Neural progenitor cell (in vitro differentiated cells): ENCODE results near the gene NFS1. TPM values are rescaled to one million over a fixed set of nuclear protein-coding genes. Genes with fewer than 3 reads are reported as not detected.

Experiments used
- DNase-seq: peaks from one replicate; pipeline ENCODE4 v3.0.0-alpha.2; 2016; ENCODE audit warnings: low spot score
- H2AFZ ChIP-seq: fragments of 200-600 bp; sonication (generic); replicated peaks from 2 replicates; pipeline ENCODE4 v1.6.1; 2016; ENCODE audit warnings: antibody characterized with exemption
- H3F3A ChIP-seq: fragments of 200-600 bp; sonication (generic); 2 replicates; pipeline ENCODE4 v1.6.1; 2016; ENCODE audit warnings: antibody characterized with exemption, low read depth
- H3K27ac ChIP-seq: fragments of 200-600 bp; sonication (generic); 2 replicates; pipeline ENCODE4 v1.5.1; 2016; ENCODE audit warnings: mild to moderate bottlenecking
- H3K27me3 ChIP-seq: fragments of 200-600 bp; sonication (generic); 2 replicates; pipeline ENCODE4 v1.6.1; 2016; ENCODE audit warnings: mild to moderate bottlenecking, moderate library complexity
- H3K36me3 ChIP-seq: fragments of 200-600 bp; sonication (generic); 2 replicates; pipeline ENCODE4 v1.5.1; 2016
- H3K4me1 ChIP-seq: fragments of 200-600 bp; sonication (generic); 2 replicates; pipeline ENCODE4 v1.6.1; 2016; ENCODE audit warnings: mixed run types
- H3K4me2 ChIP-seq: fragments of 200-600 bp; sonication (generic); 2 replicates; pipeline ENCODE4 v1.6.1; 2016
- H3K4me3 ChIP-seq: fragments of 200-600 bp; sonication (generic); 2 replicates; pipeline ENCODE4 v1.5.1; 2016
- H3K79me2 ChIP-seq: fragments of 200-600 bp; sonication (generic); 2 replicates; pipeline ENCODE4 v1.6.1; 2016; ENCODE audit warnings: low read depth
- H3K9ac ChIP-seq: fragments of 200-600 bp; sonication (generic); 2 replicates; pipeline ENCODE4 v1.6.1; 2016
- H3K9me3 ChIP-seq: fragments of 200-600 bp; sonication (generic); 2 replicates; pipeline ENCODE4 v1.5.1; 2016; ENCODE audit warnings: low read depth
- H4K20me1 ChIP-seq: fragments of 200-600 bp; sonication (generic); 2 replicates; pipeline ENCODE4 v1.6.1; 2016; ENCODE audit warnings: low read depth
- H3K27ac Mint-ChIP-seq: 3 replicates; pipeline ENCODE4 v1.8.0; 2021; ENCODE audit warnings: mixed read lengths
- H3K27me3 Mint-ChIP-seq: 2 replicates; pipeline ENCODE4 v1.8.0; 2022; ENCODE audit warnings: low read depth, mild to moderate bottlenecking, inconsistent platforms, moderate library complexity, mixed read lengths; ENCODE audit not compliant: insufficient read depth
- H3K36me3 Mint-ChIP-seq: 3 replicates; pipeline ENCODE4 v1.8.0; 2021; ENCODE audit warnings: mixed read lengths
- H3K4me1 Mint-ChIP-seq: 3 replicates; pipeline ENCODE4 v1.8.0; 2021; ENCODE audit warnings: mixed read lengths
- H3K4me3 Mint-ChIP-seq: 3 replicates; pipeline ENCODE4 v1.8.0; 2021; ENCODE audit warnings: mild to moderate bottlenecking, moderate library complexity, mixed read lengths
- H3K9me3 Mint-ChIP-seq: 3 replicates; pipeline ENCODE4 v1.8.0; 2020; ENCODE audit warnings: mixed read lengths
- EZH2 ChIP-seq: fragments of 200-600 bp; sonication (generic); IDR thresholded peaks from 2 replicates; pipeline ENCODE4 v1.6.1; 2017; ENCODE audit warnings: antibody characterized with exemption, mild to moderate bottlenecking, moderate library complexity
- EZH2phosphoT487 ChIP-seq: fragments of 200-600 bp; sonication (generic); IDR thresholded peaks from 2 replicates; pipeline ENCODE4 v1.6.1; 2017; ENCODE audit warnings: antibody characterized with exemption
- total RNA-seq: library from RNA; depleted of rRNA; stranded (reverse); fragments of >200 nt; gene quantifications from 2 replicates; pipeline ENCODE4 v1.2.3, GENCODE V29; 2015; ENCODE audit warnings: low replicate concordance
- TF ChIP-seq, protein P1 (sequence below): fragments of 200-600 bp; sonication (generic); IDR thresholded peaks from 2 replicates; pipeline ENCODE4 v1.5.1; 2017; ENCODE audit warnings: antibody characterized with exemption, mild to moderate bottlenecking

The NFS1 gene
- total RNA-seq, 1 donor from 2014 or later, result 21.7 TPM

DNA sequence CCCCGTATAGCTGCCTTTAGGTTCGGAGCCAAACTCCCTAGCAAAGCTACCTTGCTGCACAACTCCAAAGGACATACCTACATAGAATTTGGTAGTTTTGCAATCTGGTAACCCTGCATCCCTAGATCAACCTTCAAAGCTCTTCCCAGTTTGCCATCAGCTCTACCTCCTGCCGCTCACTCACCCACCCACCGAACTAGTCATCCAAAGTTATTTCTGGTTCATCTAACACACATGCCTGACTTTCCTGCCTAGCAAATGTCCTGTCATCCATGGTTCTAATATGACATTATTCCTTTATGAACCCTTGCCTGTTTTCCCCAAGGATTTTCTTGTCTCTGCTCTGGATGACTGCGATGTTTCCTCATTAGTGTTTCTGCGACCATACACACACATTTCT is 61.9 kb downstream of the NFS1 start:
- no peaks in the 10 kb centered on the region for H3K27me3 ChIP-seq
- H3K9ac ChIP-seq, result no peak overlapping the region
- H3K79me2 ChIP-seq, result peaks cover 96% of the 10 kb centered on the region
- H3K27ac Mint-ChIP-seq, result no peak overlapping the region
- H2AFZ ChIP-seq, result no peak overlapping the region
- H3K9me3 ChIP-seq, result no peaks in the 10 kb centered on the region
- DNase-seq, result no peak
- no peaks in the 10 kb centered on the region for H3K4me1 ChIP-seq
- peaks cover 12% of the 10 kb centered on the region for H3K4me1 Mint-ChIP-seq
- no peak for TF ChIP-seq EZH2phosphoT487
- TF ChIP-seq EZH2, result no peak
- TF ChIP-seq, protein P1, sequence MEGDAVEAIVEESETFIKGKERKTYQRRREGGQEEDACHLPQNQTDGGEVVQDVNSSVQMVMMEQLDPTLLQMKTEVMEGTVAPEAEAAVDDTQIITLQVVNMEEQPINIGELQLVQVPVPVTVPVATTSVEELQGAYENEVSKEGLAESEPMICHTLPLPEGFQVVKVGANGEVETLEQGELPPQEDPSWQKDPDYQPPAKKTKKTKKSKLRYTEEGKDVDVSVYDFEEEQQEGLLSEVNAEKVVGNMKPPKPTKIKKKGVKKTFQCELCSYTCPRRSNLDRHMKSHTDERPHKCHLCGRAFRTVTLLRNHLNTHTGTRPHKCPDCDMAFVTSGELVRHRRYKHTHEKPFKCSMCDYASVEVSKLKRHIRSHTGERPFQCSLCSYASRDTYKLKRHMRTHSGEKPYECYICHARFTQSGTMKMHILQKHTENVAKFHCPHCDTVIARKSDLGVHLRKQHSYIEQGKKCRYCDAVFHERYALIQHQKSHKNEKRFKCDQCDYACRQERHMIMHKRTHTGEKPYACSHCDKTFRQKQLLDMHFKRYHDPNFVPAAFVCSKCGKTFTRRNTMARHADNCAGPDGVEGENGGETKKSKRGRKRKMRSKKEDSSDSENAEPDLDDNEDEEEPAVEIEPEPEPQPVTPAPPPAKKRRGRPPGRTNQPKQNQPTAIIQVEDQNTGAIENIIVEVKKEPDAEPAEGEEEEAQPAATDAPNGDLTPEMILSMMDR, result no peak
- H3F3A ChIP-seq, result peaks cover 14% of the 10 kb centered on the region
- no peaks in the 10 kb centered on the region for H3K36me3 ChIP-seq
- no peak overlapping the region for H3K4me2 ChIP-seq
- no peak overlapping the region for H3K4me3 Mint-ChIP-seq
- no peak overlapping the region for H3K27ac ChIP-seq
- H4K20me1 ChIP-seq, result peaks cover 86% of the 10 kb centered on the region
- peaks cover 11% of the 10 kb centered on the region for H3K36me3 Mint-ChIP-seq
- no peak overlapping the region for H3K4me3 ChIP-seq
- H3K27me3 Mint-ChIP-seq, result no peaks in the 10 kb centered on the region
- H3K9me3 Mint-ChIP-seq, result no peaks in the 10 kb centered on the region

DNA sequence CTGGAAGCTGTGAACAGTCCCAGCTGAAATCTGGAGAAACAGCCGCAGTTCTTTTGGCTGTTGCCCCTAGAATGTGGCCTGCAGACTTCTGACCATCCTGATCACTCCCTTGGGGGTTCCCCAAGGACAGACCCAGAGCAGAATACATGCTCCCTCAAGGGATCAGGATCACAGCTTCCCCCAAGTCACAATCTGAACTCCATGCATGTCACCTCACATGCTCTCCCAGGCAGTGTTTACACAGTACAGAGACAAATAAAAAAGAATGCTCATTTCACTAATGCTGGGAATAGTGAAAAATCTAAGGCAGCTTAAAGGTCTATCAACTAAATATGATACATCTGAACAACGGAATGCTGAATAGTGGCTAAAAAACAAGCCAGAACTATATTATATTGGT is 63.1 kb downstream of the NFS1 start:
- no peak for DNase-seq
- no peaks in the 10 kb centered on the region for H3K36me3 ChIP-seq
- no peak overlapping the region for H2AFZ ChIP-seq
- peaks cover 11% of the 10 kb centered on the region for H3K36me3 Mint-ChIP-seq
- no peaks in the 10 kb centered on the region for H3K27me3 ChIP-seq
- H3K9me3 Mint-ChIP-seq, result no peaks in the 10 kb centered on the region
- H3K4me3 Mint-ChIP-seq, result no peak overlapping the region
- H3K27me3 Mint-ChIP-seq, result no peaks in the 10 kb centered on the region
- no peaks in the 10 kb centered on the region for H3K9me3 ChIP-seq
- H3K4me1 Mint-ChIP-seq, result peaks cover 8% of the 10 kb centered on the region
- peaks cover 6% of the 10 kb centered on the region for H3F3A ChIP-seq
- H3K9ac ChIP-seq, result no peak overlapping the region
- TF ChIP-seq, protein P1, result no peak
- TF ChIP-seq EZH2 (no peak), EZH2phosphoT487 (no peak)
- H3K4me2 ChIP-seq, result no peak overlapping the region
- H3K27ac Mint-ChIP-seq, result no peak overlapping the region
- H3K4me1 ChIP-seq, result no peaks in the 10 kb centered on the region
- H3K79me2 ChIP-seq, result peaks cover 85% of the 10 kb centered on the region
- H3K4me3 ChIP-seq, result no peak overlapping the region
- peaks cover 83% of the 10 kb centered on the region for H4K20me1 ChIP-seq
- H3K27ac ChIP-seq, result no peak overlapping the region

DNA sequence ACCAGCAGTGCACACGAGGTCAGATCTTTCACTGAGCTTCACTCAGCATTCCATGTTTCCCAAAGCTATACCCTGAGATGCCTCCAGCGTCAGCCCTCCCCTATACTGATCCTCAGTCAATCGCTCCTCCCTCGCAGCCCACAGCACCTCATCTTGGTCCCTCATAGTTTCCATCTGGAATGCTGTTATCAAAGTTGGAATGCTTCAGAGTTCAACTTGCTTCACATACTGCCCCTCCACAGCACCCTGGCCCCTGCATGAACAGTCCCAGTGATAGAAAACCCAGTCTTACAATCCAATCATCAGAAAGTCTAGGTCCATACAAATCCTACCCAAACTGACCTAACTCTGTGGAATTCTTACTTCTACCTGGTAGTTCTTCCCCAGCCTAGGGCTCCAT is 63.5 kb downstream of the NFS1 start:
- H3K4me1 Mint-ChIP-seq, result peaks cover 4% of the 10 kb centered on the region
- Histone ChIP-seq H3K27ac (no peak overlapping the region), H3F3A (peaks cover 6% of the 10 kb centered on the region), H3K9me3 (no peaks in the 10 kb centered on the region), H3K4me2 (no peak overlapping the region), H2AFZ (no peak overlapping the region), H3K4me1 (no peaks in the 10 kb centered on the region), H3K27me3 (no peaks in the 10 kb centered on the region), H4K20me1 (peaks cover 79% of the 10 kb centered on the region), H3K4me3 (no peak overlapping the region), H3K36me3 (no peaks in the 10 kb centered on the region), H3K9ac (no peak overlapping the region), H3K79me2 (peaks cover 81% of the 10 kb centered on the region)
- peaks cover 12% of the 10 kb centered on the region for H3K36me3 Mint-ChIP-seq
- no peak overlapping the region for H3K4me3 Mint-ChIP-seq
- H3K27me3 Mint-ChIP-seq, result no peaks in the 10 kb centered on the region
- no peaks in the 10 kb centered on the region for H3K9me3 Mint-ChIP-seq
- TF ChIP-seq, protein P1, result no peak
- TF ChIP-seq EZH2 (no peak), EZH2phosphoT487 (no peak)
- no peak for DNase-seq
- no peak overlapping the region for H3K27ac Mint-ChIP-seq
